CD14-positive monocyte (primary cell): ENCODE measurements around the gene CSRNP3. TPM values are rescaled to one million over a fixed set of nuclear protein-coding genes. Genes with fewer than 3 reads are reported as not detected.

Experiments used
- DNase-seq, 3 donors: peaks; one replicate each; pipeline ENCODE4 v3.0.0-alpha.2; 2011 to 2022
- H2AFZ ChIP-seq: 2 replicates; pipeline ENCODE4 v1.6.0; 2012; ENCODE audit warnings: mild to moderate bottlenecking, low read depth, low read length, inconsistent platforms; ENCODE audit not compliant: insufficient read depth, poor library complexity, severe bottlenecking
- H3K27ac ChIP-seq, 2 donors: 1 replicate in 1 of 2; 2 replicates in 1 of 2; pipeline ENCODE4 v1.5.1; 2012 to 2013; ENCODE audit warnings: low read length in 2 of 2, control low read depth in 1 of 2, inconsistent platforms in 1 of 2, low read depth in 1 of 2, mild to moderate bottlenecking in 1 of 2
- H3K27me3 ChIP-seq, 2 donors: one replicate each; pipeline versions ENCODE4 v1.6.0 to v1.6.1; 2011 to 2013; ENCODE audit warnings: low read length in 2 of 2; ENCODE audit not compliant: control insufficient read depth in 2 of 2, insufficient read depth in 2 of 2
- H3K36me3 ChIP-seq, 2 donors: replicated peaks in 1 of 2; 1 replicate in 1 of 2; 2 replicates in 1 of 2; pipeline versions ENCODE4 v1.5.1 to v1.6.1; 2012 to 2013; ENCODE audit warnings: low read length in 2 of 2, control low read depth in 1 of 2, inconsistent platforms in 1 of 2, mild to moderate bottlenecking in 1 of 2; ENCODE audit not compliant: insufficient read depth in 2 of 2, control insufficient read depth in 1 of 2
- H3K4me1 ChIP-seq, 2 donors: 1 replicate in 1 of 2; 2 replicates in 1 of 2; pipeline versions ENCODE4 v1.5.1 to v1.6.1; 2012 to 2013; ENCODE audit warnings: low read length in 2 of 2, control low read depth in 1 of 2, inconsistent platforms in 1 of 2, mild to moderate bottlenecking in 1 of 2, moderate library complexity in 1 of 2; ENCODE audit not compliant: insufficient read depth in 2 of 2, control insufficient read depth in 1 of 2
- H3K4me2 ChIP-seq: replicated peaks from 2 replicates; pipeline ENCODE3; 2012; ENCODE audit warnings: low read length, moderate library complexity, mild to moderate bottlenecking; ENCODE audit not compliant: poor library complexity, severe bottlenecking; ENCODE audit errors: extremely low read depth
- H3K4me3 ChIP-seq, 3 experiments: fragments of 200-600 bp in 1 of 3; sonication (generic) in 1 of 3; replicated peaks in 1 of 3; 1 replicate in 2 of 3; 2 replicates in 1 of 3; pipeline ENCODE4 v1.5.1; 2011 to 2013; ENCODE audit warnings: low read length in 3 of 3, mild to moderate bottlenecking in 3 of 3, control low read depth in 2 of 3, low read depth in 2 of 3, inconsistent platforms in 1 of 3, moderate library complexity in 1 of 3
- H3K79me2 ChIP-seq: 2 replicates; pipeline ENCODE4 v1.6.0; 2012; ENCODE audit warnings: mild to moderate bottlenecking, control low read depth, inconsistent platforms, low read length, moderate library complexity; ENCODE audit not compliant: insufficient read depth
- H3K9ac ChIP-seq: 2 replicates; pipeline ENCODE4 v1.6.0; 2017; ENCODE audit warnings: low read length, mild to moderate bottlenecking; ENCODE audit not compliant: insufficient read depth, poor library complexity, severe bottlenecking
- H3K9me3 ChIP-seq, 2 donors: replicated peaks in 1 of 2; 1 replicate in 1 of 2; 2 replicates in 1 of 2; pipeline versions ENCODE4 v1.5.1 to v1.6.1; 2012 to 2013; ENCODE audit warnings: low read length in 2 of 2, control low read depth in 1 of 2; ENCODE audit not compliant: control insufficient read depth in 1 of 2, insufficient read depth in 1 of 2
- H4K20me1 ChIP-seq: 2 replicates; pipeline ENCODE4 v1.6.0; 2012; ENCODE audit warnings: mild to moderate bottlenecking, low read length, control low read depth, moderate library complexity; ENCODE audit not compliant: insufficient read depth
- H3K27ac Mint-ChIP-seq, 7 donors: one replicate each; pipeline ENCODE4 v1.8.0; 2020; ENCODE audit warnings: mild to moderate bottlenecking in 7 of 7, mixed read lengths in 7 of 7, moderate library complexity in 6 of 7, inconsistent platforms in 2 of 7
- H3K27me3 Mint-ChIP-seq, 3 donors: one replicate each; pipeline ENCODE4 v1.8.0; 2021 to 2022; ENCODE audit warnings: low read depth in 3 of 3, mild to moderate bottlenecking in 3 of 3, mixed read lengths in 3 of 3, moderate library complexity in 3 of 3, inconsistent platforms in 1 of 3
- H3K36me3 Mint-ChIP-seq, 2 donors: one replicate each; pipeline ENCODE4 v1.8.0; 2020; ENCODE audit warnings: mixed read lengths in 2 of 2, inconsistent platforms in 1 of 2, mild to moderate bottlenecking in 1 of 2
- H3K4me1 Mint-ChIP-seq: one replicate; pipeline ENCODE4 v1.8.0; 2020; ENCODE audit warnings: mild to moderate bottlenecking, mixed read lengths
- H3K4me3 Mint-ChIP-seq, 2 donors: one replicate each; pipeline ENCODE4 v1.8.0; 2020; ENCODE audit warnings: mild to moderate bottlenecking in 2 of 2, mixed read lengths in 2 of 2, moderate library complexity in 1 of 2
- H3K9me3 Mint-ChIP-seq, 7 donors: one replicate each; pipeline ENCODE4 v1.8.0; 2020 to 2022; ENCODE audit warnings: mixed read lengths in 7 of 7, mild to moderate bottlenecking in 6 of 7, moderate library complexity in 6 of 7, inconsistent platforms in 2 of 7
- CTCF ChIP-seq: fragments of 200-600 bp; IDR thresholded peaks from one replicate; pipeline ENCODE4 v1.8.0; 2022; ENCODE audit warnings: antibody characterized with exemption, mild to moderate bottlenecking
- WGBS: methylation state at CpG from one replicate; pipeline ENCODE4 v1.1.5; 2013; ENCODE audit warnings: missing lambda C conversion rate; ENCODE audit not compliant: insufficient coverage; 5-methylcytosine and 5-hydroxymethylcytosine counted together
- intact Hi-C, 2 donors: fragments of 100-400 bp; cut with micrococcal nuclease; formaldehyde crosslinking; loops; one replicate each; pipeline versions ENCODE4 v1.15.0 to v1.15.1; 2023
- polyA plus RNA-seq, 3 donors: library from polyadenylated mRNA; depleted of rRNA in 1 of 3; unstranded in 2 of 3; stranded (reverse) in 1 of 3; fragments of 300-500 nt in 2 of 3; fragments of >200 nt in 1 of 3; fragmentation: Illumina TruSeq in 2 of 3; gene quantifications; 1 replicate in 2 of 3; 2 replicates in 1 of 3; pipeline ENCODE4 v1.2.3, GENCODE V29; 2012 to 2021

Gene CSRNP3
- polyA plus RNA-seq, 3 donors: not detected

GRCh38 chr2:165472922-165473321, 3.4 kb downstream of the CSRNP3 start:
- peaks cover 0 to 2% (median 2%) of the 10 kb centered on the region in 3 donors for H3K27me3 Mint-ChIP-seq
- no peaks in the 10 kb centered on the region for H3K4me1 Mint-ChIP-seq
- H3K36me3 Mint-ChIP-seq: no peaks in the 10 kb centered on the region
- no CpG with 5 or more reads among the region's 3 CpGs for WGBS
- Histone ChIP-seq H3K4me2 (no peak overlapping the region), H3K27ac (no peak overlapping the region), H2AFZ (no peak overlapping the region), H3K4me3 (no peak overlapping the region), H4K20me1 (no peaks in the 10 kb centered on the region), H3K9me3 (no peaks in the 10 kb centered on the region), H3K79me2 (no peaks in the 10 kb centered on the region), H3K9ac (no peak overlapping the region), H3K27me3 (no peaks in the 10 kb centered on the region), H3K4me1 (no peaks in the 10 kb centered on the region), H3K36me3 (no peaks in the 10 kb centered on the region)
- TF ChIP-seq CTCF: no peak
- no peak overlapping the region for H3K27ac Mint-ChIP-seq
- no peak overlapping the region for H3K4me3 Mint-ChIP-seq
- intact Hi-C loops: no loop called here
- H3K9me3 Mint-ChIP-seq: peaks cover 0 to 2% (median 0%) of the 10 kb centered on the region in 7 donors
- no peak for DNase-seq

- H3K4me3 Mint-ChIP-seq: no peak overlapping the region
- no peaks in the 10 kb centered on the region for H3K27me3 Mint-ChIP-seq
These were observed 5.2 kb downstream of the CSRNP3 start for GRCh38 chr2:165474619-165475276.

More at GRCh38 chr2:165474619-165475276, 5.2 kb downstream of the CSRNP3 start:
- H3K36me3 Mint-ChIP-seq: no peaks in the 10 kb centered on the region
- Histone ChIP-seq H3K4me3 (no peak overlapping the region), H3K27me3 (no peaks in the 10 kb centered on the region), H3K4me1 (no peaks in the 10 kb centered on the region), H3K27ac (no peak overlapping the region), H3K9ac (no peak overlapping the region), H3K9me3 (no peaks in the 10 kb centered on the region), H3K36me3 (no peaks in the 10 kb centered on the region), H2AFZ (no peak overlapping the region), H3K79me2 (no peaks in the 10 kb centered on the region), H4K20me1 (no peaks in the 10 kb centered on the region), H3K4me2 (no peak overlapping the region)
- H3K4me1 Mint-ChIP-seq: no peaks in the 10 kb centered on the region
- WGBS: no CpG with 5 or more reads among the region's 3 CpGs
- no peak for DNase-seq
- intact Hi-C loops: no loop called here
- peaks cover 0 to 2% (median 0%) of the 10 kb centered on the region in 7 donors for H3K9me3 Mint-ChIP-seq
- TF ChIP-seq CTCF: no peak
- no peak overlapping the region for H3K27ac Mint-ChIP-seq
